T-cell (primary cell): ENCODE data around the gene CENPQ. TPM values are rescaled to one million over a fixed set of nuclear protein-coding genes. Genes with fewer than 3 reads are reported as not detected.

Source experiments
- ATAC-seq, 4 experiments: fragments of 200-7000 bp in 3 of 4; fragments of 150-1000 bp in 1 of 4; cut with Tn5 transposase; replicated peaks in 1 of 4; 1 replicate in 3 of 4; 2 replicates in 1 of 4; pipeline ENCODE4 v1.10.0; 2021; ENCODE audit warnings: moderate library complexity in 3 of 4, mild to moderate bottlenecking in 2 of 4, moderate number of reproducible peaks in 1 of 4
- CTCF ChIA-PET, 2 donors: fragments of 300-600 bp; sonication (Branson Sonifier 250); formaldehyde crosslinking; loops; one replicate each; lab custom pipeline; 2022; ENCODE audit warnings: antibody characterized with exemption in 2 of 2; lab: Charles Lee
- POLR2A ChIA-PET, 2 donors: fragments of 300-600 bp; sonication (Branson Sonifier 250); formaldehyde crosslinking; loops; one replicate each; lab custom pipeline; 2022; ENCODE audit warnings: antibody characterized with exemption in 2 of 2; lab: Charles Lee
- DNase-seq, 35 experiments: peaks; one replicate each; pipeline versions ENCODE4 v3.0.0 to v3.0.0-alpha.2; 2013 to 2023
- H3K27ac ChIP-seq: one replicate; pipeline ENCODE4 v1.5.1; 2013; ENCODE audit warnings: low read length
- H3K27me3 ChIP-seq, 2 experiments: replicated peaks in 1 of 2; 1 replicate in 1 of 2; 2 replicates in 1 of 2; pipeline versions ENCODE4 v1.6.1 to v1.7.0; 2013; ENCODE audit warnings: low read length in 1 of 2, mixed read lengths in 1 of 2; ENCODE audit not compliant: control insufficient read depth in 2 of 2, insufficient read depth in 2 of 2; ENCODE audit errors: extremely low read depth in 1 of 2
- H3K36me3 ChIP-seq, 2 donors: 1 replicate in 1 of 2; 2 replicates in 1 of 2; pipeline versions ENCODE4 v1.6.1 to v1.7.0; 2013; ENCODE audit warnings: low read length in 1 of 2; ENCODE audit not compliant: control insufficient read depth in 2 of 2, insufficient read depth in 1 of 2; ENCODE audit errors: extremely low read depth in 1 of 2
- H3K4me1 ChIP-seq, 2 experiments: 1 replicate in 1 of 2; 2 replicates in 1 of 2; pipeline versions ENCODE4 v1.6.1 to v1.7.0; 2013; ENCODE audit warnings: low read length in 2 of 2, mixed read lengths in 1 of 2; ENCODE audit not compliant: insufficient read depth in 2 of 2, control insufficient read depth in 1 of 2; ENCODE audit errors: extremely low read depth in 1 of 2
- H3K4me3 ChIP-seq, 2 donors: 1 replicate in 1 of 2; 2 replicates in 1 of 2; pipeline versions ENCODE4 v1.5.1 to v1.7.0; 2013; ENCODE audit warnings: mild to moderate bottlenecking in 2 of 2, low read length in 1 of 2, moderate library complexity in 1 of 2; ENCODE audit not compliant: control insufficient read depth in 1 of 2; ENCODE audit errors: extremely low read depth in 1 of 2
- H3K9me3 ChIP-seq: 2 replicates; pipeline ENCODE4 v1.7.0; 2013
- H3K27ac Mint-ChIP-seq, 2 donors: one replicate each; pipeline ENCODE4 v1.8.0; 2020 to 2021; ENCODE audit warnings: mild to moderate bottlenecking in 2 of 2, mixed read lengths in 2 of 2
- H3K27me3 Mint-ChIP-seq, 2 donors: one replicate each; pipeline ENCODE4 v1.8.0; 2021 to 2022; ENCODE audit warnings: mixed read lengths in 2 of 2
- H3K36me3 Mint-ChIP-seq: one replicate; pipeline ENCODE4 v1.8.0; 2021; ENCODE audit warnings: mixed read lengths
- H3K4me1 Mint-ChIP-seq, 3 donors: one replicate each; pipeline ENCODE4 v1.8.0; 2020 to 2022; ENCODE audit warnings: mixed read lengths in 3 of 3, mild to moderate bottlenecking in 1 of 3
- H3K4me3 Mint-ChIP-seq, 3 donors: one replicate each; pipeline ENCODE4 v1.8.0; 2020 to 2022; ENCODE audit warnings: mild to moderate bottlenecking in 3 of 3, mixed read lengths in 3 of 3, moderate library complexity in 3 of 3
- H3K9me3 Mint-ChIP-seq, 3 donors: one replicate each; pipeline ENCODE4 v1.8.0; 2020 to 2022; ENCODE audit warnings: mixed read lengths in 3 of 3
- WGBS: methylation state at CpG from one replicate; pipeline ENCODE4 v1.1.5; 2013; ENCODE audit warnings: missing lambda C conversion rate; ENCODE audit not compliant: insufficient coverage; 5-methylcytosine and 5-hydroxymethylcytosine counted together
- total RNA-seq, 35 experiments: library from RNA in 6 of 35; stranded (reverse) in 6 of 35; fragments of 120-200 nt in 1 of 35; gene quantifications; one replicate each; pipeline versions ENCODE4 v1.2.1 to v1.2.4 and lab custom pipeline; 2013 to 2026

The CENPQ gene
- total RNA-seq, 5 donors from 2014 or later (not counting 1 experiment from before 2014, with no cell fraction given) = 1.5 to 4.4 (median 3.8) TPM

GRCh38 chr6:49530141-49530776 is 67.1 kb downstream of the CENPQ start:
- Histone ChIP-seq H3K4me3 (no peak overlapping the region), H3K27me3 (no peaks in the 10 kb centered on the region), H3K9me3 (no peaks in the 10 kb centered on the region), H3K4me1 (no peaks in the 10 kb centered on the region), H3K36me3 (no peaks in the 10 kb centered on the region), H3K27ac (no peak overlapping the region)
- ChIA-PET POLR2A (no interaction called here), CTCF (no interaction called here)
- H3K4me1 Mint-ChIP-seq = peaks cover 2 to 8% (median 4%) of the 10 kb centered on the region in 3 donors
- ATAC-seq (no peak), DNase-seq (no peak)
- no peak overlapping the region for H3K4me3 Mint-ChIP-seq
- H3K27me3 Mint-ChIP-seq = peaks cover 11 to 15% of the 10 kb centered on the region in 2 donors
- H3K27ac Mint-ChIP-seq = no peak overlapping the region
- H3K9me3 Mint-ChIP-seq = no peaks in the 10 kb centered on the region
- H3K36me3 Mint-ChIP-seq = no peaks in the 10 kb centered on the region
- no CpG with 5 or more reads among the region's 2 CpGs for WGBS

GRCh38 chr6:49531774-49532569 is 68.8 kb downstream of the CENPQ start:
- Mint-ChIP-seq H3K36me3 (no peaks in the 10 kb centered on the region), H3K27me3 (peaks cover 15 to 18% of the 10 kb centered on the region in 2 donors), H3K4me1 (peaks cover 2 to 8% (median 4%) of the 10 kb centered on the region in 3 donors), H3K27ac (no peak overlapping the region), H3K4me3 (no peak overlapping the region), H3K9me3 (no peaks in the 10 kb centered on the region)
- H3K36me3 ChIP-seq = no peaks in the 10 kb centered on the region
- WGBS = no CpG with 5 or more reads among the region's 3 CpGs
- ChIA-PET POLR2A (no interaction called here), CTCF (interaction anchor here (0.6 to 1.1 kb wide), 12 partner anchors 9 to 1732 kb away, joined by 3 to 5 read pairs (median 4); no protein-coding TSS in a partner anchor)
- H3K4me1 ChIP-seq = no peaks in the 10 kb centered on the region
- DNase-seq (peak in 1 of 35 experiments; percentile 42), ATAC-seq (peak in 3 of 4 experiments; percentile 33 to 77 (median 43))
- H3K27me3 ChIP-seq = no peaks in the 10 kb centered on the region
- H3K4me3 ChIP-seq = no peak overlapping the region
- H3K27ac ChIP-seq = no peak overlapping the region
- no peaks in the 10 kb centered on the region for H3K9me3 ChIP-seq

GRCh38 chr6:49535795-49536194 is 72.6 kb downstream of the CENPQ start:
- Histone ChIP-seq H3K9me3 (no peaks in the 10 kb centered on the region), H3K4me1 (no peaks in the 10 kb centered on the region), H3K4me3 (no peak overlapping the region), H3K27me3 (no peaks in the 10 kb centered on the region), H3K27ac (no peak overlapping the region), H3K36me3 (no peaks in the 10 kb centered on the region)
- no peaks in the 10 kb centered on the region for H3K9me3 Mint-ChIP-seq
- CTCF ChIA-PET = interaction anchor here in 1 of 2 donors (0.7 kb wide), 1 partner anchor 126 kb away, joined by 3 read pairs; no protein-coding TSS in a partner anchor
- WGBS = no CpG with 5 or more reads among the region's 5 CpGs
- H3K27me3 Mint-ChIP-seq = peaks cover 7 to 11% of the 10 kb centered on the region in 2 donors
- POLR2A ChIA-PET = interaction anchor here in 1 of 2 donors (0.6 kb wide), 1 partner anchor 51 kb away, joined by 3 read pairs; no protein-coding TSS in a partner anchor
- no peak for DNase-seq
- no peak overlapping the region for H3K27ac Mint-ChIP-seq
- no peak for ATAC-seq
- peaks cover 2 to 8% (median 4%) of the 10 kb centered on the region in 3 donors for H3K4me1 Mint-ChIP-seq
- no peaks in the 10 kb centered on the region for H3K36me3 Mint-ChIP-seq
- no peak overlapping the region for H3K4me3 Mint-ChIP-seq

GRCh38 chr6:49539102-49539501 is 75.9 kb downstream of the CENPQ start:
- Mint-ChIP-seq H3K4me3 (no peak overlapping the region), H3K27ac (no peak overlapping the region), H3K9me3 (no peaks in the 10 kb centered on the region), H3K27me3 (peaks cover 0 to 6% of the 10 kb centered on the region in 2 donors), H3K4me1 (no peaks in the 10 kb centered on the region), H3K36me3 (no peaks in the 10 kb centered on the region)
- ChIA-PET POLR2A (no interaction called here), CTCF (no interaction called here)
- Histone ChIP-seq H3K4me1 (no peaks in the 10 kb centered on the region), H3K9me3 (no peaks in the 10 kb centered on the region), H3K4me3 (no peak overlapping the region), H3K27me3 (no peaks in the 10 kb centered on the region), H3K27ac (no peak overlapping the region), H3K36me3 (no peaks in the 10 kb centered on the region)
- ATAC-seq (no peak), DNase-seq (no peak)
- WGBS = no CpG with 5 or more reads among the region's 3 CpGs

- H3K4me1 ChIP-seq = no peaks in the 10 kb centered on the region
- H3K9me3 ChIP-seq = no peaks in the 10 kb centered on the region
- Mint-ChIP-seq H3K27me3 (peaks cover 0 to 6% of the 10 kb centered on the region in 2 donors), H3K4me3 (no peak overlapping the region), H3K36me3 (no peaks in the 10 kb centered on the region), H3K27ac (no peak overlapping the region), H3K4me1 (no peaks in the 10 kb centered on the region), H3K9me3 (no peaks in the 10 kb centered on the region)
- ATAC-seq (no peak), DNase-seq (no peak)
- H3K4me3 ChIP-seq = no peak overlapping the region
- no peak overlapping the region for H3K27ac ChIP-seq
- no peaks in the 10 kb centered on the region for H3K27me3 ChIP-seq
- CTCF ChIA-PET = interaction anchor here in 1 of 2 donors (0.6 kb wide), 2 partner anchors 9 to 22 kb away, joined by 3 to 4 read pairs; no protein-coding TSS in a partner anchor
- H3K36me3 ChIP-seq = no peaks in the 10 kb centered on the region
- POLR2A ChIA-PET = no interaction called here
These were observed 77.4 kb downstream of the CENPQ start for GRCh38 chr6:49540614-49541013.

GRCh38 chr6:49541210-49541724 is 78.1 kb downstream of the CENPQ start:
- no CpG with 5 or more reads among the region's 1 CpG for WGBS
- no peaks in the 10 kb centered on the region for H3K36me3 ChIP-seq
- no peaks in the 10 kb centered on the region for H3K4me1 ChIP-seq
- Mint-ChIP-seq H3K9me3 (no peaks in the 10 kb centered on the region), H3K27me3 (peaks cover 0 to 4% of the 10 kb centered on the region in 2 donors), H3K36me3 (no peaks in the 10 kb centered on the region), H3K4me1 (no peaks in the 10 kb centered on the region), H3K4me3 (no peak overlapping the region), H3K27ac (no peak overlapping the region)
- CTCF ChIA-PET = no interaction called here
- DNase-seq (no peak), ATAC-seq (no peak)
- no peaks in the 10 kb centered on the region for H3K9me3 ChIP-seq
- H3K27me3 ChIP-seq = no peaks in the 10 kb centered on the region
- no peak overlapping the region for H3K4me3 ChIP-seq
- H3K27ac ChIP-seq = no peak overlapping the region
- POLR2A ChIA-PET = no interaction called here
